NCI-H748 (cell line): ENCODE measurements around the gene PLOD3.
"Not testable (repeated sequence)": the region's sequence is repeated elsewhere in the genome, so short reads cannot be mapped to it uniquely, and the experiment has no call there.

Source experiments
- DNase-seq: peaks from one replicate; lab custom pipeline; 2025; ENCODE audit not compliant: unreplicated experiment; lab: John Stamatoyannopoulos, UW

Gene PLOD3

GRCh38 chr7:101217388-101218235 lies at the start of gene PLOD3, which contains the start of gene ZNHIT1:
Gene PLOD3 (minus strand): TSS chr7:101217581. CDS start chr7:101217274, 307 bp downstream.
Gene ZNHIT1 (plus strand): TSS chr7:101218165. CDS start chr7:101218196, 31 bp downstream.
- peak; percentile 98 for DNase-seq

- DNase-seq: no peak
Measured at GRCh38 chr7:101265622-101266516, 48.5 kb upstream of the PLOD3 start.

- DNase-seq: not testable (repeated sequence)
Measured at GRCh38 chr7:101264102-101264706, 46.8 kb upstream of the PLOD3 start.

GRCh38 chr7:101258243-101258731 lies 40.9 kb upstream of the PLOD3 start:
- no peak for DNase-seq

- no peak for DNase-seq
Measured at GRCh38 chr7:101255796-101256195, 38.4 kb upstream of the PLOD3 start.

- DNase-seq: not testable (repeated sequence)
Measured at GRCh38 chr7:101253199-101253598, 35.8 kb upstream of the PLOD3 start.

- peak; percentile 98 for DNase-seq
Measured at GRCh38 chr7:101251871-101252659, 34.7 kb upstream of the PLOD3 start.

- no peak for DNase-seq
Measured at GRCh38 chr7:101250324-101250723, 32.9 kb upstream of the PLOD3 start.

- DNase-seq: no peak
Measured at GRCh38 chr7:101248276-101248675, 30.9 kb upstream of the PLOD3 start.

GRCh38 chr7:101245147-101245668 lies 27.8 kb upstream of the PLOD3 start:
- no peak for DNase-seq

- DNase-seq: peak; percentile 95
Measured at GRCh38 chr7:101244375-101245146, 27.2 kb upstream of the PLOD3 start, which contains the start of gene FIS1. Gene FIS1 (minus strand): TSS chr7:101245081. CDS start chr7:101245004, 77 bp downstream.

- no peak for DNase-seq
Measured at GRCh38 chr7:101243646-101244374, 26.4 kb upstream of the PLOD3 start.

- no peak for DNase-seq
Measured at GRCh38 chr7:101241443-101242349, 24.3 kb upstream of the PLOD3 start.

GRCh38 chr7:101241015-101241363 lies 23.6 kb upstream of the PLOD3 start:
- no peak for DNase-seq

- DNase-seq: no peak
Measured at GRCh38 chr7:101240226-101241014, 23.0 kb upstream of the PLOD3 start.

GRCh38 chr7:101239951-101240220 lies 22.5 kb upstream of the PLOD3 start:
- no peak for DNase-seq
